Neural progenitor cell (in vitro differentiated cells): ENCODE data around the gene PDILT. TPM values are rescaled to one million over a fixed set of nuclear protein-coding genes. Genes with fewer than 3 reads are reported as not detected.

ENCODE experiments used
- DNase-seq: peaks from one replicate; pipeline ENCODE4 v3.0.0-alpha.2; 2016; ENCODE audit warnings: low spot score
- H2AFZ ChIP-seq: fragments of 200-600 bp; sonication (generic); replicated peaks from 2 replicates; pipeline ENCODE4 v1.6.1; 2016; ENCODE audit warnings: antibody characterized with exemption
- H3F3A ChIP-seq: fragments of 200-600 bp; sonication (generic); 2 replicates; pipeline ENCODE4 v1.6.1; 2016; ENCODE audit warnings: antibody characterized with exemption, low read depth
- H3K27ac ChIP-seq: fragments of 200-600 bp; sonication (generic); 2 replicates; pipeline ENCODE4 v1.5.1; 2016; ENCODE audit warnings: mild to moderate bottlenecking
- H3K27me3 ChIP-seq: fragments of 200-600 bp; sonication (generic); 2 replicates; pipeline ENCODE4 v1.6.1; 2016; ENCODE audit warnings: mild to moderate bottlenecking, moderate library complexity
- H3K36me3 ChIP-seq: fragments of 200-600 bp; sonication (generic); 2 replicates; pipeline ENCODE4 v1.5.1; 2016
- H3K4me1 ChIP-seq: fragments of 200-600 bp; sonication (generic); 2 replicates; pipeline ENCODE4 v1.6.1; 2016; ENCODE audit warnings: mixed run types
- H3K4me2 ChIP-seq: fragments of 200-600 bp; sonication (generic); 2 replicates; pipeline ENCODE4 v1.6.1; 2016
- H3K4me3 ChIP-seq: fragments of 200-600 bp; sonication (generic); 2 replicates; pipeline ENCODE4 v1.5.1; 2016
- H3K79me2 ChIP-seq: fragments of 200-600 bp; sonication (generic); 2 replicates; pipeline ENCODE4 v1.6.1; 2016; ENCODE audit warnings: low read depth
- H3K9ac ChIP-seq: fragments of 200-600 bp; sonication (generic); 2 replicates; pipeline ENCODE4 v1.6.1; 2016
- H3K9me3 ChIP-seq: fragments of 200-600 bp; sonication (generic); 2 replicates; pipeline ENCODE4 v1.5.1; 2016; ENCODE audit warnings: low read depth
- H4K20me1 ChIP-seq: fragments of 200-600 bp; sonication (generic); 2 replicates; pipeline ENCODE4 v1.6.1; 2016; ENCODE audit warnings: low read depth
- H3K27ac Mint-ChIP-seq: 3 replicates; pipeline ENCODE4 v1.8.0; 2021; ENCODE audit warnings: mixed read lengths
- H3K27me3 Mint-ChIP-seq: 2 replicates; pipeline ENCODE4 v1.8.0; 2022; ENCODE audit warnings: low read depth, mild to moderate bottlenecking, inconsistent platforms, moderate library complexity, mixed read lengths; ENCODE audit not compliant: insufficient read depth
- H3K36me3 Mint-ChIP-seq: 3 replicates; pipeline ENCODE4 v1.8.0; 2021; ENCODE audit warnings: mixed read lengths
- H3K4me1 Mint-ChIP-seq: 3 replicates; pipeline ENCODE4 v1.8.0; 2021; ENCODE audit warnings: mixed read lengths
- H3K4me3 Mint-ChIP-seq: 3 replicates; pipeline ENCODE4 v1.8.0; 2021; ENCODE audit warnings: mild to moderate bottlenecking, moderate library complexity, mixed read lengths
- H3K9me3 Mint-ChIP-seq: 3 replicates; pipeline ENCODE4 v1.8.0; 2020; ENCODE audit warnings: mixed read lengths
- CTCF ChIP-seq: fragments of 200-600 bp; sonication (generic); IDR thresholded peaks from 2 replicates; pipeline ENCODE4 v1.5.1; 2017; ENCODE audit warnings: antibody characterized with exemption, mild to moderate bottlenecking
- EZH2 ChIP-seq: fragments of 200-600 bp; sonication (generic); IDR thresholded peaks from 2 replicates; pipeline ENCODE4 v1.6.1; 2017; ENCODE audit warnings: antibody characterized with exemption, mild to moderate bottlenecking, moderate library complexity
- EZH2phosphoT487 ChIP-seq: fragments of 200-600 bp; sonication (generic); IDR thresholded peaks from 2 replicates; pipeline ENCODE4 v1.6.1; 2017; ENCODE audit warnings: antibody characterized with exemption
- total RNA-seq: library from RNA; depleted of rRNA; stranded (reverse); fragments of >200 nt; gene quantifications from 2 replicates; pipeline ENCODE4 v1.2.3, GENCODE V29; 2015; ENCODE audit warnings: low replicate concordance

The PDILT gene
- total RNA-seq, 1 donor from 2014 or later, result not detected

DNA sequence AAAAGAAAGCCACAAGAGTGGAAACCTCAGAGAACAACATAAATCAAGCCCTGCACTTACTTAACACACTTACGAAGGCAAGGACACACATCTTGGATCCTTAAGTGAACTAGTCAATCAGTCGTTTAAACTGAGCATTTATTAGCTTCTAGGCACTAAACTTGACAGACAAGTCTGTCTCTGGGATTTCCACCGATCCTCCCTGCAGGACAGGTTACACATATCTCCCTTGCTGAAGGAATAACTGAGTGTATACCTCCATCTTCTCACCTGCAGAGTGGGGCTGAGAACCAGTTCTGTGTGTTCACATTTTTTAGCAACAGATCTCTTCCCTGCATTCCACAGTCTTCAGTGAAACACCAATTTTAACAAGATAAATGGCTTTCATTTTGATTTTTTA lies 86.1 kb downstream of the PDILT start:
- no peak overlapping the region for H3K9ac ChIP-seq
- TF ChIP-seq EZH2phosphoT487 (no peak), CTCF (no peak), EZH2 (no peak)
- H3K27ac ChIP-seq, result no peak overlapping the region
- Mint-ChIP-seq H3K4me1 (no peaks in the 10 kb centered on the region), H3K27me3 (peaks cover 14% of the 10 kb centered on the region), H3K27ac (no peak overlapping the region), H3K4me3 (no peak overlapping the region), H3K9me3 (no peaks in the 10 kb centered on the region), H3K36me3 (no peaks in the 10 kb centered on the region)
- H3K4me1 ChIP-seq, result no peaks in the 10 kb centered on the region
- H3K9me3 ChIP-seq, result no peaks in the 10 kb centered on the region
- H4K20me1 ChIP-seq, result no peaks in the 10 kb centered on the region
- H3K4me2 ChIP-seq, result no peak overlapping the region
- no peak for DNase-seq
- H3K36me3 ChIP-seq, result no peaks in the 10 kb centered on the region
- no peaks in the 10 kb centered on the region for H3K79me2 ChIP-seq
- no peaks in the 10 kb centered on the region for H3K27me3 ChIP-seq
- H3F3A ChIP-seq, result no peaks in the 10 kb centered on the region
- no peak overlapping the region for H3K4me3 ChIP-seq
- no peak overlapping the region for H2AFZ ChIP-seq

GRCh38 chr16:20318006-20318405 lies 86.5 kb downstream of the PDILT start:
- Histone ChIP-seq H3K4me1 (no peaks in the 10 kb centered on the region), H3K27ac (no peak overlapping the region), H3K4me3 (no peak overlapping the region), H2AFZ (no peak overlapping the region), H3K36me3 (no peaks in the 10 kb centered on the region), H3F3A (no peaks in the 10 kb centered on the region), H3K4me2 (no peak overlapping the region), H3K27me3 (no peaks in the 10 kb centered on the region), H3K79me2 (no peaks in the 10 kb centered on the region), H4K20me1 (no peaks in the 10 kb centered on the region), H3K9ac (no peak overlapping the region), H3K9me3 (no peaks in the 10 kb centered on the region)
- DNase-seq, result no peak
- no peaks in the 10 kb centered on the region for H3K4me1 Mint-ChIP-seq
- H3K27ac Mint-ChIP-seq, result no peak overlapping the region
- no peaks in the 10 kb centered on the region for H3K36me3 Mint-ChIP-seq
- H3K4me3 Mint-ChIP-seq, result no peak overlapping the region
- no peak for TF ChIP-seq EZH2phosphoT487
- TF ChIP-seq EZH2, result no peak
- no peak for TF ChIP-seq CTCF
- H3K9me3 Mint-ChIP-seq, result no peaks in the 10 kb centered on the region
- peaks cover 14% of the 10 kb centered on the region for H3K27me3 Mint-ChIP-seq

- Histone ChIP-seq H3K4me1 (no peaks in the 10 kb centered on the region), H3K4me2 (no peak overlapping the region), H3K4me3 (no peak overlapping the region), H4K20me1 (no peaks in the 10 kb centered on the region), H3K27me3 (no peaks in the 10 kb centered on the region), H3K9me3 (no peaks in the 10 kb centered on the region), H3K9ac (no peak overlapping the region), H3F3A (no peaks in the 10 kb centered on the region), H3K79me2 (no peaks in the 10 kb centered on the region), H3K27ac (no peak overlapping the region), H3K36me3 (no peaks in the 10 kb centered on the region), H2AFZ (no peak overlapping the region)
- Mint-ChIP-seq H3K4me1 (no peaks in the 10 kb centered on the region), H3K4me3 (no peak overlapping the region), H3K27ac (no peak overlapping the region), H3K27me3 (peaks cover 14% of the 10 kb centered on the region), H3K36me3 (no peaks in the 10 kb centered on the region), H3K9me3 (no peaks in the 10 kb centered on the region)
- TF ChIP-seq CTCF (no peak), EZH2phosphoT487 (no peak)
- no peak for DNase-seq
These were observed 87.4 kb downstream of the PDILT start for GRCh38 chr16:20317117-20317516.

DNA sequence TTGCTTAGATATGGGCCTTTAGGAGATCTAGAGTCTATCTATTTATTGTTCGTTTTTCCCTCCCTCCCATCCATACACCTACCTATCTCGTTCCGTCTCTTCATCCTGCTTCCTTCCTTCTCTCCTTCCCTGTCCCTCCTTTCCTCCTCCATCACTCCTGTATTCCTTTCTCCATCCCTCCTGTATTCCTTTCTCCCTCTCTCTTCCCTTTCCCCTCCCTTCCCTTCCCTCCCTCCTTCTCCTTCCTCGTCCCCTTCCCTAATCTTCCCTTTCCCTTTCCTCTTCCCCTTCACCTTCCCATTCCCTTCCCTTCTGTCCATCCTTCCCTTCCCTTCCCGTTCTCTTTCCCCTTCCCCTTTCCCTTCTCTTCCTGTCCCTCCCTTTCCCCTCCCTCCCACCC lies 87.8 kb downstream of the PDILT start:
- H3K36me3 Mint-ChIP-seq, result no peaks in the 10 kb centered on the region
- peaks cover 11% of the 10 kb centered on the region for H3K27me3 Mint-ChIP-seq
- Histone ChIP-seq H3K9ac (no peak overlapping the region), H3K36me3 (no peaks in the 10 kb centered on the region), H4K20me1 (no peaks in the 10 kb centered on the region), H3K27me3 (no peaks in the 10 kb centered on the region), H3K4me3 (no peak overlapping the region), H3K4me1 (no peaks in the 10 kb centered on the region), H3K79me2 (no peaks in the 10 kb centered on the region), H3K4me2 (no peak overlapping the region), H3F3A (no peaks in the 10 kb centered on the region), H3K9me3 (no peaks in the 10 kb centered on the region), H2AFZ (no peak overlapping the region), H3K27ac (no peak overlapping the region)
- TF ChIP-seq EZH2, result no peak
- TF ChIP-seq EZH2phosphoT487, result no peak
- TF ChIP-seq CTCF, result no peak
- H3K4me3 Mint-ChIP-seq, result no peak overlapping the region
- no peak for DNase-seq
- H3K4me1 Mint-ChIP-seq, result no peaks in the 10 kb centered on the region
- H3K9me3 Mint-ChIP-seq, result no peaks in the 10 kb centered on the region
- no peak overlapping the region for H3K27ac Mint-ChIP-seq
